NK-92 treated with Interleukin-12 subunit alpha and Interleukin-12 subunit beta, amount 100 ng/mL, for 24 hours (cell line): Measurements from ENCODE around the gene DENND4B.

ENCODE experiments used
- DNase-seq: peaks from one replicate; lab custom pipeline; 2025; lab: John Stamatoyannopoulos, UW

Gene DENND4B

GRCh38 chr1:153970346-153970745 is 23.8 kb upstream of the DENND4B start:
- no peak for DNase-seq

GRCh38 chr1:153968972-153969371 is 22.5 kb upstream of the DENND4B start:
- DNase-seq: no peak

DNA sequence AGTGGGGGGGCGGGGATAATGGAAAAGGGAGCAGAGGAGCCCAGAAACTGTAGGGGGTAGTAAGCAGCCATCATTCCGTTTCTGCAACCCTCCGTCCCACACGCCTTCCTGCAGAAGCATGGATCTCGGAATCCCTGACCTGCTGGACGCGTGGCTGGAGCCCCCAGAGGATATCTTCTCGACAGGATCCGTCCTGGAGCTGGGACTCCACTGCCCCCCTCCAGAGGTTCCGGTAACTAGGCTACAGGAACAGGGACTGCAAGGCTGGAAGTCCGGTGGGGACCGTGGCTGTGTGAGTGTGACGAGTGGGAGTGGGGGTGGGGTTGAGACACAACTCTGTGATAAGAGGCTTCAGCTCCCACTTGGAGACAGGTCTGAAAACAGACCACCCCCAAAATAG is 21.9 kb upstream of the DENND4B start:
- no peak for DNase-seq

GRCh38 chr1:153968000-153968363 is 21.5 kb upstream of the DENND4B start:
- no peak for DNase-seq

DNA sequence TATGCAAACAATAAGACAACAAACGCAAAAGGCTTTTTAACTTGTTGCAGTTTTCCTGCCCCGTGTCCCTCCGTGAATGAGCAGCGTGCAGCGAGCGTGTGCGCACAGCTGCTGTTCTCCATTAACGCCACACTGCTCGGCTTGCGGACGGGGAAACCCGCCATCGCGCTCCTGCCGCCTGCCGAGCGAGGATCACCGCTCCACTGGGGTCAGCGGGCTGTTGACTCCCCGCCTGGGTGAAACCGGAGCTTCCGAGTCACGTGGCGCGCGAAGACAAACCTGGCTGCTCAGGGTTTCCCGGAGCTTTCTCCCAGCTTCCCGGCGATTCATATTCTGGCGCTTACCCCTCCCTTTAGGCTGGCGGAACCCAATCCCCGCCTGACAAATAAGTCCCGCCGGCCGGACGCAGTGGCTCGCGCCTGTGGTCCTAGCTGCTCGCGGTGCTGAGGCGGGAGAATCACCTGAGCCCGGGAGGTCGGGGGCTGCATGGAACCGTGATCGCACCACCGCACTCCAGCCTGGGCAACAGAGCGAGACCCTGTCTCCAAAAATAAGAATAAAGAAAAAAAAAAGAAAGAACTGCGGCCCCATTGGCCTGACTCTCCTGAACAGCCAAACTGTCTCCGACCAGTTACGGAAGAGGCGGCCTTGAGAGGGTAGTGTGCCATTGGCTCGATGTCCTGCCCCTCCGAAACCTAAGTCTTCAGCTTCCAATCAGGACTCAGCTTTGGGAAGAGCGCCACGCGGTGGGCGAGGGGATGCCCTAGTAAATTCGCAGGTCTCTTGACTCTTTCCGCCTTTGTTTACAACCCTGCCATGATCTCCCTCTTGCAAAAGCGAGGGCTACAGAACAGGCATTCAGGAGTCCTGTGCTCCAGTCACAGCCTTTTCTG is 20.8 kb upstream of the DENND4B start, which contains the start of gene CREB3L4:
Gene CREB3L4 (plus strand): TSS at position 796 of the 893 bp plus-strand sequence. CDS start 624 bp downstream, outside the sequence.
- DNase-seq: peak; percentile 85

DNA sequence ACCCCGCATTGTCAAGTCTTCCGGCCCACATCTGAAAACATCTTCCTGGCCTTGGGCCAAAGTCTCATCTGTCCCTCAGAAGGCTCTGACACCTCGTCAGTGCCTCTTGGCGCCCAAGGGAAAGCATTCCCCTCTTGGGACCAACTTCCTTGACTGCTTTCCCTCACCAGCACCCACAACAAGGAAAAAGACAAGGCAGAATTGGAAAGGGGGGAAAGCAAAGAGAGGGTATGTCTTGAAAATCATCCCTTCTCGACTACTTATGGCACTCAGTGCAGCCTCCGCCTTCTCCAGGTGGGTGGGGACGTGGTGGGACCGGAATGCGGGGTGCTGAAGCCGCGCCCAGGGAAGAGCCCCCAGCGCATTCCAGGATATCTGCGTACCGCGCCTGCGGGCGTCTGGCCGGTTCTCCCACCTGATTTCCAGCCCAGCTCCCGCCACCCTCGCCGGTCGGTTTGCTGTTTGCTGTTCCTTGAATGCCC is 17.4 kb upstream of the DENND4B start:
- no peak for DNase-seq

DNA sequence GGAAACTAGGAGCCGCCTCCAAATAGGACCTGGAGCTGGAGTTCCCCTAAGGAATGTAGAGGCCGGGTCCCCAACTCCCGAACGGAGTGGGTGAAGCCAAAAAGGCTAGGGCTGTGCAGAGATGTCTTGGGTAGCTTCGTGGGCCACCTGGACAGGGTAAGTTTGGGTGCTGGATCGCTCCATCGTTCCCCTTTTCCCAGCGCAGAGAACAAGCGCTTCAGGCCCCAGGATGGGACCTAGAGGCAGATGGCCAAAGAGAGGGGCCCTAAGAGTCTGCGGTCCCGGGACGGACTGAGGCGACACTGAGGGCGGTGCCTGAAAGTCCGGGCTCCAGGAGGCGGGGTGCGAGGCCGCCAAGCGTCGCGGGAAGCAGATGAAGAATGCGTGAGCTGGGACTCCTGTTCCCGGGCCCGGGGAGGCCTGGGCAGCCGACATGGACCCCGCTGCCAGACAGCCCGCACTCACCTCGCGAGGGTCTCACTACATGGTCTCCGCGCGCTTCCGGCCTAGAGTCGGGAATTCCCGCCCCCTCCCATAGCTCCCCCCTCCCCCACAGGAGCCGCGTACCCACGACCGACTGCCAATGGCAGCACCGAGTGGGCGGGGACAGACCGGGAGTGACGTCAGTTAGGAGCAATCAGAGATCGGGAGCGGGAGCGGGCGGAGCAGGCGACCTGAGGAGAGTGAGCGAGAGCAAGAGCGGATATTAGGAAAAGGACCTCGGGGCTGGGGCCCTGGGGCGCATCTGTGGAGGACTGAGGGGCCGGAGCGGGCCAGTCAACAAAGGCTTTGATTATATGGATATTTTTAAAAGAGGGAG is 16.7 kb upstream of the DENND4B start, which contains the start of gene SLC39A1:
Gene SLC39A1 (minus strand): TSS at position 508 of the 820 bp plus-strand sequence. CDS start 822 bp downstream, outside the sequence.
- DNase-seq: peak; percentile 94

DNA sequence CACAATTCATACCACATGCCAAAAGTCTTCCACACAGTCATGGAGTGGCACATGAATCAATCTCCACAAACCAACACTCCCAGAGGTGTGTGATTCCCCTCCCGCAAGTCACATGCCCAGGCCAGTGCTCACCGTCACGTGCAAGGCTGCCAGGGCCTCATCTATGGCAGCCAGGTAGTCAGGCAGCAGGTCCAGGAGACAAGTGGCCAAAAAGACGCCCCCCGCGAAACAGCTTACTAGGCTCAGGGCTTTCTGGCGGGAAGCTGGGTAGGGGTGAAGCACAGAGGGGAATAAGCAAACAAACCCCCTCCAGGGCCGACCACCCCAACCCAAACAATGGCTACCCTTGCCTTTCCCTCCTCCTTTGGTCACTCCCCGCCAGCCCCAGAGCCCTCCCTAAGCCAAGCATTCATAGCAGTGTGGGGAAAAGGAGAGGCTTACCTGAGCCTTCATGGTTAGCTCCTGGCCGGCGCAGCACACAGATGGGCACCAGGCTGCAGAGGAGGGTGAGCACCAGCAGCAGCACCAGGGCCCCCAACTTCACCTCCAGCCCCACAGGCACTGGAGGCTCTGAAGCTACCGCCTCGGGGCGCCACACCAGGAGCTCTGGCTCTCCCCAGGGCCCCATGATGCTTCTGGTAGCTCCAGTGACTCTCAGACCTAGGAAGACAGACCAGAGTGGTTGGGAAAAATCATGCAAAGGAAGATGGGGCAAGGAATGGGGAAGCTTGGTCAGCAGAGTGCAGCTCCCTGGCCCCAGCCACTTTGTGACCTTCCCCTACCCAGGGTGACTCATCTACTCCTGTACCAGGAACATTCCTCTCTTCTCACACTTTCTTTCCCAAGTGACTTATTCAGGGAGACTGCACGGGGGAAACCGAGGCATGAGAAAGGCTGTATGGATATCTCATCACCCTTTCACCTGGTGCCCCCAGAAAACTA is 15.8 kb upstream of the DENND4B start:
- DNase-seq: no peak

GRCh38 chr1:153961421-153961820 is 14.9 kb upstream of the DENND4B start:
- no peak for DNase-seq

- DNase-seq: no peak
Measured at GRCh38 chr1:153960206-153960605, 13.7 kb upstream of the DENND4B start.

GRCh38 chr1:153959454-153959853 is 12.9 kb upstream of the DENND4B start:
- no peak for DNase-seq

DNA sequence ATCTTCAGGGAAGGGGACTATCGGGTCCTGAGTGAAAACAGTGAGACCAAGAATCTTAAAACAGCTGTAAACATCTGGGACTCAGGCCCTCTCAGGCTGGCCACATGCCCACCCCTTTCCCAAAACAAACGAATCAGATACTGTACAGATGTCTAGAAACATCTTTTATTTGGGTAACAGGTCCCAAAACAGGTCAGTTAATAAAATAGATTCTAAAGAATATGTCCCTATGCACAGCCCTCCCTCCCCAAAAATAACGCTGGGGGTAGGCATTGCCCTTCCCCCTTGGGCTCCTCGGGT is 12.4 kb upstream of the DENND4B start:
- no peak for DNase-seq

DNA sequence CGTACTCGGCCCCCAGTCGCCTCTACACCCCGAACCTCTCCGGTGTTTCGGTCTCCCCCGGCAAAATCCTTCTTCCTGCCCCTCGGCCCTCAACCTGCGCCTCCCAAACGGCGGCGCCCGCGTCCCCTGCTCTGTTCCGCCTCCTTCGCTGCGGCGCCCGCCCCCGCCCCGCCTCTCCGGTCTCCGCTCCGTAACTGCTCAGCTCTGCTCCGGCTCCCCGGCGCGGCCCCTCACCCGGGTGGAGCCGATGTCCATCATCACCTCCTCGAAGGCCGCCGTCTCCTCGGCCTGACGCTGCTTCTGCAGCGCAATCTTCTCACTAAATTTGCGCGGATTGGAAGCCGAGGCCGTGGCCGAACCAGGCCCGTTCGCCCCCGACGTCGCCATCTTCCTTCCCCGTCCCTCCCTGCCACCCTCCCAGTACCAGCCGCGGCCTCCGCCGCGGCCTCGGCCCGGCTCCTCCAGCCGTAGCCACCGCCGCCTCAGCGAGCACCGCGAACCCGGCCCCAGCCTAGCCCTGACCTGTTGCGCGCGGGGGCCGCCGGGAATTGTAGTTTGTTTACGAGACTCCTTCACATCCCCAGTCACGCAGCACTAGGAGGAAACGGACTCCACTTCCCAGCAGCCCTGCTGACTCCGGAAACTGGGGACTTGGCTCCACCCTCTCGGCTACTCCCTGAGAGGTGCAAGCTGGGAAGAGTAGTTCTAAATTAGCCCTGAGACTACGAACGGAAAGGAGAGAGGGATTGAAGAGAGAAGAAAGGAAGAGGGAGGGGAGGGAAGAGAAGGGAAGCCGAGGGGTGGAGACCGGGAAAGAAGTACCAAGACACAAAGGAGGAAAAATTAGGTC is 11.8 kb upstream of the DENND4B start, which contains the start of gene CRTC2:
Gene CRTC2 (minus strand): TSS at position 502 of the 850 bp plus-strand sequence. CDS start 115 bp downstream, at position 387.
- DNase-seq: peak; percentile 97

GRCh38 chr1:153957744-153958110 is 11.2 kb upstream of the DENND4B start:
- DNase-seq: peak; percentile 50

GRCh38 chr1:153956997-153957715 is 10.6 kb upstream of the DENND4B start:
- DNase-seq: no peak

GRCh38 chr1:153954826-153955225 is 8.3 kb upstream of the DENND4B start:
- no peak for DNase-seq

DNA sequence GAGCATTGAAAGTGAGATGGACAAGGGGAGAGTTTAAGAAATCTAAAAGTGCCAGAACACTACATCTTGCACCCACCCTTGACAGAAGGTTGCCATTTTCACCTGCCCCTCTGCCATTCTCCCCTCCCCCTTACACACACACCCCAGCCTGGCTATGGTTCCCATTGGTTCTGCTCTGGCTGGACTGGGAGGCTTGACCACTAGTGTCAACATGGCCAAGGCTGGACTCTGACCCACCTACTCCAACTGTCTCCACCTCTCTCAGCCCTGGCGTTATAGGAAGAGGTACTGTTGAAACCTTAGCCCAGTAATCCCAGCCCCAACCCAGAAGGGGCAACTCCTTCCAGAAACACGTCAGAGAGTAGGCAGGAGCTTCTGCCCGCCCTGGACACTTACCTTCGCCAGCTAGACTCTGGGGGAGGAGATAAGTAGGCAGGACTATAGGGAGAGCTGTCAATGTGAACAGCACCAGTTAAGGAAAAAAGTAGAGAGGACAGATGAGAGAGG is 7.4 kb upstream of the DENND4B start:
- DNase-seq: no peak

DNA sequence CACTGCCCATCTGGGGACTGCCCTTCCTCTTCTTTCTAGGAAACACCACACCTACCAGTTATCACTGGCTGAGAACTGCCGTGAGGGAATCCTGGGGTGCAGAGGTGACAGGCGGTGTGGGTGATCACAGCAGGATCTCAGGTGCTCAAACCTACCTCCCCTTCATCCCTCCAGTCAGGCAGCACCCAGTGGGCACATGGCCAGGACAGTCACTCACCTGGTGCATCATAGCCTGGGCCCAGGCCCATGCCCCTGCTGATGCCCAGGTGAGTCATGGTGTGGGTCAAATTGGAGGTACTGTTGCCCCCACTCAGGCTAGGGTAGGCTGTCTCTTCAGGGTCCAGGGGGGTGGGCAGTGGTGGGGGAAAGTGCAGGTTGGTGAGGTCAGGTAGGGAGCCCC is 5.3 kb upstream of the DENND4B start:
- DNase-seq: no peak

DNA sequence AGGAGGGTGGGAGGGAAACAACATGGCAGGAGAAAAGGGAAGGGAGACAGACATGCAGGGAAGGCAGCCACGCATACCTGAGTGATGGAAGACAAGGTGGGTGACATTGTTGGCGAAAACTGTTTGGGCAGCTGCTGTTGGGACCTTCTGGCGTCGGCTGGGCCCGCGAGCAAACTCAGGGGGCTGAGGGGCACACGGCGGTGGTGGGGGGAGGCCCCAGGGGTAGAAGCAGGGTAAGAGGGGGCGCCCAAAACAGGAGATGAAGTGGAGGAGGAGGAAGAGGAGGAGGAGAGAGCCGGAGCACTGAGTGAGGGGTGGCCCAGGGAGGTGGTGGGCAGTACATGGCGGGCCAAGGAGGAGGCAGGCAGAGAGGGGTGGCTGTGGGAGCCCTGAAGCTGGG is 4.7 kb upstream of the DENND4B start:
- no peak for DNase-seq
